Activated naive CD4-positive, alpha-beta T cell treated with anti-CD3 and anti-CD28 coated beads, Interleukin-2, amount 50 U/mL, for 72 hours (primary cell): Measurements from ENCODE around the gene TMEM158. TPM values are rescaled to one million over a fixed set of nuclear protein-coding genes. Genes with fewer than 3 reads are reported as not detected.
A peak's percentile ranks its signal among the peaks of the same experiment; 100 is the strongest.

Source experiments
- ATAC-seq, 2 donors: fragments of 150-1000 bp; cut with Tn5 transposase; 2 replicates each; pipeline ENCODE4 v1.10.0; 2021; ENCODE audit warnings: mild to moderate bottlenecking in 2 of 2, moderate library complexity in 2 of 2
- DNase-seq, 2 donors: peaks; one replicate each; pipeline ENCODE4 v3.0.0; 2021 to 2022; ENCODE audit warnings: low spot score in 2 of 2
- H3K27ac Mint-ChIP-seq, 2 donors: one replicate each; pipeline ENCODE4 v1.8.0; 2022; ENCODE audit warnings: mild to moderate bottlenecking in 2 of 2, mixed read lengths in 2 of 2
- H3K36me3 Mint-ChIP-seq, 2 donors: one replicate each; pipeline ENCODE4 v1.8.0; 2022; ENCODE audit warnings: mixed read lengths in 2 of 2
- H3K9me3 Mint-ChIP-seq, 2 donors: one replicate each; pipeline ENCODE4 v1.8.0; 2022; ENCODE audit warnings: mixed read lengths in 2 of 2
- total RNA-seq, 2 donors: library from RNA; stranded (reverse); gene quantifications; one replicate each; pipeline ENCODE4 v1.2.3, GENCODE V29; 2022

TMEM158 gene
- total RNA-seq, 2 donors from 2014 or later, result not detected

DNA sequence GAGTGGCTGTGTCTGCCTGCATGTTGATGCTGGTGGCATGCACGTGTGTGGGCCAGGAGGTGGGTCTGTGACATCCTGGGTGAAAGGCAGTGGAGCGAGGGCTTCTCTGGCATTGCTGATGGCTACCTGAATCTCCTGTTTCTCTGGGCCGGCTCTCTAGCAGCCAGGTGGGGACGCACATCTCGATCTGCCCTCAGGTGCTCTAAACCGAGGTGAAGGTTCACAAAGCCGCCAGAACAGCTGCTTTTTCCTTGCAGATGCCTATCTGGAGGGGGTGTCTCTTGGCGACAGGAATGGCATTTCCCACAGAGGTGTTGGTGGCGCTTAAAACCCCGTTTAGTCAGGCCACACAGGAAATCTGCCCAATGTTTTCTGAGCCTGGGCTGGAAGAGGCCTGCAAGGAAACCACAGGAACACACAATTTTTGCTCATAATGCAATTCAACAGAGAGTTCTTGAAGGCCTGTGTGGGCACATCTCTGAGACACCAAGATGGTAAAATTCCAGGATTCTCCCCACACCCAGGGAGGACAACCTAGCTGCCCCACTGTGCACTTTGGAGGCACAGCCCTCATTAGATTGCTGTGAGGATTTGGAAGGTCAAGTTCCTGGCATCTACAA, 11.9 kb downstream of the TMEM158 start:
- H3K9me3 Mint-ChIP-seq, result no peaks in the 10 kb centered on the region
- DNase-seq (no peak), ATAC-seq (no peak)
- H3K27ac Mint-ChIP-seq, result no peak overlapping the region
- H3K36me3 Mint-ChIP-seq, result no peaks in the 10 kb centered on the region

- H3K9me3 Mint-ChIP-seq, result no peaks in the 10 kb centered on the region
- ATAC-seq, result no peak
- DNase-seq, result no peak
- H3K36me3 Mint-ChIP-seq, result no peaks in the 10 kb centered on the region
- H3K27ac Mint-ChIP-seq, result no peak overlapping the region
These were observed 14.0 kb downstream of the TMEM158 start for GRCh38 chr3:45212095-45212468.

- Mint-ChIP-seq H3K36me3 (no peaks in the 10 kb centered on the region), H3K9me3 (no peaks in the 10 kb centered on the region), H3K27ac (no peak overlapping the region)
- ATAC-seq (no peak), DNase-seq (no peak)
These were observed 14.5 kb downstream of the TMEM158 start for GRCh38 chr3:45211466-45212094.

DNA sequence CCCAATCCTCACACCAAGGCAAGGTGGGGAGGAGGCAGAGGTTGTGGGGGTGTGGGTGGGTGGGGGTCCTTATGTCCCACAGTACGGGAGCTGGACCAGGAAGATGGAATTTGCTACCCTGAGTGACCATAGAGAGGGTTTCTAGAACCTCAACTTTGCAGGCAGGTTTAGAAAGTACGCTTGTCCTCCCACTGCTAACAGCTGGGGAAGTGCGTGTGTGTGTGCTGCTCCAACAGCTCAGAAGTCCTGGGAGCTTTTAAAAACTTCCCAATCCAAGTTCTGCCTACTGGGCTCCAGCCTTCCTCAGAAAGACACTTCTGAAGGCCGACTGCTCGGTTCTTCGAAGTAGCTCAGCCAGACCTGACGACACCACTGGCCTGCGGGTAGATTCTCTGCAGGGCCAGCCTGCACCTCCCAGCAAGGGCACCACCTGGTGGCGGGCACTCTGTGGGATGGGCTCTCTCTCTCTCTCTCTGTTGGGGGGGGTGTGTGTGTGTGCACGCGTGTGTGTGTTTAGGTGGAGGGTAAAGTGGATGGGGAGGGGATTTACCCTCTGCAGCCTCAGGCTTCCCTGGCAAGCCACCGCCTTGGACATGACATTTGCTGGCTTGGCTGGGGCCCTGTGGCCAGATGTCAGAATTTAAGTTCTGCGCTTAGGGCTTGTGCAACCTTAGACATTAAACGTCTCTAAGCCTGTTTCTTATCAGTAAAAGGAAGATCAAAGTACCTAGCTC, 15.6 kb downstream of the TMEM158 start:
- peak; percentile 67 to 74 for DNase-seq
- Mint-ChIP-seq H3K36me3 (no peaks in the 10 kb centered on the region), H3K9me3 (no peaks in the 10 kb centered on the region), H3K27ac (no peak overlapping the region)
- peak; percentile 89 to 91 for ATAC-seq

DNA sequence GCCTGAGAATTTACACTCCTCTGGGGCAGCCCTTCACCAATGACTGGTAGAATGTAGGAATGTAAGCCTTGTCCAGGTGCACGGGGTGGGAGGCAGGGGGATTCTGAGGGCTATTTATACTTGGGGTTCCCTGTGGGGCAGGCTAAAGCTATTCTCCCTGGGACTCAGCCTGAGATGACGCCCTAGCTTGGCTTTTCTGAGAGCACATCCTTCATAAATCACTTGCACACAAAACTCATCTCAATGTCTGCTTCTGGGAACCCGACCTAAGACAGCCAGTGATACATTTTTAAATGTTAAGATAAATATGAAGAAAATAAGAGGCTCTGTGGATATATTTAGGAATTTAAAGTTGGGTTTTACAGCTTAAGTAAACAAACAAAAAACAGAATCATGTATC, 16.6 kb downstream of the TMEM158 start:
- Mint-ChIP-seq H3K27ac (no peak overlapping the region), H3K9me3 (no peaks in the 10 kb centered on the region), H3K36me3 (no peaks in the 10 kb centered on the region)
- ATAC-seq, result no peak
- no peak for DNase-seq

DNA sequence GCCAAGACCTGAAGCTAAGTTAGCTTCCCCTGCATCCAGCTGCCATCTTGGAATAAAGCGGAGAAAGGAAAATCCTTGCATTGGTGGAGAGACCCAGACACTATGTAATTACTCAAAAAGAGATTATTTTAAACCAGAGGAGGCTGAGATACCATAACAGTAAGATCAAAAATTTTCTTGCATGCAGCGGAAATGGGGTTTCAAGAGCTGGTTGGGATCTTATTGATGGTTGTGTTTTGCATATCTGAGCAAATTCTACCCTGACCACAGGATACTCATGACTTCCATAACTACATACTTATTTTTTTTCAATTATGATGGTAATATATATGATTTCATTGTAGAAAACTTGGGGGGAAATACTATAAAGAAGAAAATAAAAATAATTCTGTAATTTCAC, 17.5 kb downstream of the TMEM158 start:
- H3K9me3 Mint-ChIP-seq, result no peaks in the 10 kb centered on the region
- peak; percentile 63 to 83 for ATAC-seq
- no peaks in the 10 kb centered on the region for H3K36me3 Mint-ChIP-seq
- no peak for DNase-seq
- H3K27ac Mint-ChIP-seq, result no peak overlapping the region

DNA sequence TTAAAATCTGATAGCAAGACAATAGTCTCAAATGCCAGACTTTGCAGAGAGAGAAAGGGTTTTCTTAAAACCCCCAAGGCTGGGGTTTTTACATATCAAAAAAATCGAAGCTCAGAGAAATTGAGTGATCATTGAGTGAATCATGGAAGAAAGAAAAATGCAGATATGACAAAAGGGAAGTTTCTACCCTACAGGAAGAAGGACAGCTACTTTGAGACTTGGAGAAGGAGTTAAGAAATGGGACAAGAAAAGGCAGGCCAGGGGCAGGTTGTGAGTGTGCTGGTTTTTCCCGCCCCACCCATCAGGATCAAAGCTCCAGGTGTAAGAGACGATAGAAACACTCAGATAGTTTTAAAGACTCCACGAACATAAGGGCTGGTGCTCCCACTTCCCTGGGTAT, 18.6 kb downstream of the TMEM158 start:
- DNase-seq, result no peak
- Mint-ChIP-seq H3K36me3 (no peaks in the 10 kb centered on the region), H3K27ac (peak overlapping the region in 1 of 2 donors; percentile 72), H3K9me3 (no peaks in the 10 kb centered on the region)
- no peak for ATAC-seq

DNA sequence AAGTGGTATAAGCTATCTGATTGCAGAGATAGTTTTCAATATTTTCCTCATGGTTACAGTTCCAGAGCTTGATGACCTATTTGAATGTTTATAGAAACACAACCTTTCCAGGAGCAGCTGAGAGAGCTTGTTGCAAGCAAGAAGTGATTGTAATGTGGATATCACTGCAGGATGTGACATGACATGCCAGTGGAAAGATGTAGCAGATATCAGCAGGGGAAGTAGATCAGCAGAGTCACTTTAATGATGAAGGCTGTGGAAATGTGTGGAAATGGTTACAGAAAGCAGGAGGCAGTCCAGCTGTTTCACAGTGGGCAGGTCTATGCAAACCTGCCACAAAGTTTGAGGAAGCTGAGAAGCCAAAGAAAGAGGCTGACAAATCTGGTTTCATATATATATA, 21.0 kb downstream of the TMEM158 start:
- no peak for ATAC-seq
- Mint-ChIP-seq H3K36me3 (no peaks in the 10 kb centered on the region), H3K27ac (no peak overlapping the region), H3K9me3 (no peaks in the 10 kb centered on the region)
- DNase-seq, result no peak

- H3K27ac Mint-ChIP-seq, result no peak overlapping the region
- H3K36me3 Mint-ChIP-seq, result no peaks in the 10 kb centered on the region
- H3K9me3 Mint-ChIP-seq, result no peaks in the 10 kb centered on the region
- ATAC-seq (no peak), DNase-seq (no peak)
These were observed 22.0 kb downstream of the TMEM158 start for GRCh38 chr3:45204136-45204535.

DNA sequence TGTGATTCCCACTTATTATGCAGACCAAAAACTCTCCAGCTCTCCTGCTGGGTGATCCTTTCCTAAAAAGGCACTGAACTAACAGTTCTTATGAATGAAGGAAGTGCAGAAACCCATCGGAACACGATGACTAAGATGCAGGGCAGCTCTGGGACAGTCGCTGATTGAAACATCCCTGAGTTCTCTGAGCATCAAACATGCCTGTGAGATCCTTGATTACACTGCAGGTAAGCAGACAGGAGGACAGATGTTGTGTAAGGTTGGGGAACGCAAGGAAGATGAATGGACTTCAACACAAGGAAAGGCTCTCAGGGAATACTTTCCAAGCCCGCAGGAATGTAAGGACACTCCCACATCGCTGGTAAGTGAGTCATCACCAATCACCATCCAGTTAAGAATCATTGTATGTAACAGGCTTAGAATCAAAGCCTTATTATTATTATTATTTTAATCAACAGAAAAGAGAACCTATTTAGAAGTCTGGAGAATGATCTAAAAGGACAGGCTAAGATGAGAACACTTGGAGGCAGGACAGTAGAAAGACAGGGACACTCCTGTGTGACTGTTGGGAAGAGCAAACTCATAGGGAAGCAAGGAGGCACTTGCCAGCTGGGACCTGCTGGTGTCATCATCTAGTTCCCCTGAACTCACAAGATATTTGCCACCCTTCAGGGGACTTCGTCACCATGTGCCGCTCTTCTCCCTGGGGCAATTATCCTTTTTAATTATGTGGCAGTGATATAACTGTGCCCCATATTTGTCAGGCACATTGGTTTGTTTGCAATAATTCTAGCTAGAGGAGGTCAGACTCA, 26.0 kb downstream of the TMEM158 start:
- Mint-ChIP-seq H3K27ac (no peak overlapping the region), H3K9me3 (no peaks in the 10 kb centered on the region), H3K36me3 (no peaks in the 10 kb centered on the region)
- DNase-seq (no peak), ATAC-seq (no peak)

- no peak for DNase-seq
- Mint-ChIP-seq H3K27ac (no peak overlapping the region), H3K9me3 (no peaks in the 10 kb centered on the region), H3K36me3 (no peaks in the 10 kb centered on the region)
- ATAC-seq, result no peak
These were observed 27.5 kb downstream of the TMEM158 start for GRCh38 chr3:45198264-45199260.

DNA sequence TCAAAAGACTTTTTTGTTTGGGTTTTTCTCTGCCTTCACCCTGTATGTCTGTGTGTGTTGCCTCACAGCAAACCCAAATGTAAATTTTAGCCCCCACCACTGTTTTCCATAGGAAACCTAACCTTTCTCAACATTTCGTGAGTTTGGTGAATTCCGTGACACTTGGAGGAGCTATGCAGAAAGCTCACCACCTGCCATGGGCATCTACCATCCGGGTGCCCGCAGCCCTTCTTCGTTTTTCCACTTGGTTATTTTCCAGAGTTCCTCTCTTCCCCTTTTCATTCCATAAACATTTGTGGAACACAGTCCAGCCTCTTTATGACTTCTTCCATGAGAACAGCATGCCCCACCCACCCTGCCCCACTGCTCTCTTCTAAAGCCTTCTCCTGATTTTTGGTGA, 31.3 kb downstream of the TMEM158 start:
- DNase-seq, result no peak
- H3K27ac Mint-ChIP-seq, result no peak overlapping the region
- H3K9me3 Mint-ChIP-seq, result no peaks in the 10 kb centered on the region
- H3K36me3 Mint-ChIP-seq, result no peaks in the 10 kb centered on the region
- ATAC-seq, result no peak

GRCh38 chr3:45191924-45192417, 34.1 kb downstream of the TMEM158 start:
- Mint-ChIP-seq H3K9me3 (no peaks in the 10 kb centered on the region), H3K27ac (no peak overlapping the region), H3K36me3 (no peaks in the 10 kb centered on the region)
- DNase-seq (no peak), ATAC-seq (no peak)

- DNase-seq (no peak), ATAC-seq (no peak)
- H3K36me3 Mint-ChIP-seq, result no peaks in the 10 kb centered on the region
- no peak overlapping the region for H3K27ac Mint-ChIP-seq
- H3K9me3 Mint-ChIP-seq, result no peaks in the 10 kb centered on the region
These were observed 34.7 kb downstream of the TMEM158 start for GRCh38 chr3:45191424-45191823.

GRCh38 chr3:45188719-45189659, 37.1 kb downstream of the TMEM158 start:
- H3K9me3 Mint-ChIP-seq, result no peaks in the 10 kb centered on the region
- H3K36me3 Mint-ChIP-seq, result no peaks in the 10 kb centered on the region
- no peak overlapping the region for H3K27ac Mint-ChIP-seq
- DNase-seq, result no peak
- ATAC-seq, result no peak
